ENCODE measurements around the gene SLC6A6.

SLC6A6 gene

DNA sequence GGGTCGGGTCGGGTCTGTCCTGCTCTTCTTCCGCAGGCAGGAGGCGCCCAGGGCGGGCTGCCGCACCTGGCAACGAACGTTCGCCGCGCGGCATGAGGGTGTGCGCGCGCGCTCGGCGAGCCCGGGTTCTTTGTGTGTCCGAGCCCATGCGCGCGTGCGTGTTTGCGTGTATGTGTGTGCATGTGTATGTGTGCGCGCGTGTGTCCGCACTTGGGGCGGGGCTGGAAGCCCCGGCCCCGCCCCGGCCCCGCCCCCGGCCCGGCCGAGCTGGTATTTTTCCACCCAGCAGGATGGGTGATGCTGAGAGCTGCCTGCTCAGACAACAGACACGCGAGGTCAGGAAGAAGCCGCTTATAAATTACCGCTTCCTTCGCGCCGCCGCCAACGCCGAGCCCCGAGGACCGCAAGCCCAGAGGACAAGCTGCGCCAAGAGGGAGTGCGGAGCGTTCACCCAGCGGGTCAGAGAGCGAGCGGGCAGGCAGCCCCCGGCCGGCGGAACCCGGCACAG, at the start of gene SLC6A6:
SLC6A6 (plus strand) TSS at position 303 of the 508 bp plus-strand sequence. CDS start 41,029 bp downstream, outside the sequence.
- peak; percentile 86 for DNase-seq

DNA sequence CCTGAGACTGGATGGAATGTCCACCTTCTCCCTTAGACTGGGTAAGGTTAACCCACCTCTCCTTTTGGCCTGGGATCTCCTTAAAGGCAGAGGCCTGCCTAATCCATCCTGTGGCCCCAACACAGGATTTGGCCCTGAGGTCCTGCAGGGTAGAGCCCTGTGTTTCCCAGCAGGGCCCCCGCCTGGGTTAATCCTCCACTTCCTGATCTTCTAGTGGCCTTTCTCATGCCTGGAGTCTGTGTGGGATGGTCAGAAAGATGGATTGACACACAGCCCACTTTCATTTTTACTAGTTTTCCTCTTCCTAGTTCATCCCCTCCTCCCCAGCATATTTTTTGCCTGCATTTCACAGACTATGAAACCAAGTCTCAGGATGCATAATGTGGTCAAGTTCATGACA, 48.9 kb upstream of the SLC6A6 start:
- DNase-seq: no peak

GRCh38 chr3:14357463-14357862, 44.9 kb upstream of the SLC6A6 start:
- DNase-seq: no peak

DNA sequence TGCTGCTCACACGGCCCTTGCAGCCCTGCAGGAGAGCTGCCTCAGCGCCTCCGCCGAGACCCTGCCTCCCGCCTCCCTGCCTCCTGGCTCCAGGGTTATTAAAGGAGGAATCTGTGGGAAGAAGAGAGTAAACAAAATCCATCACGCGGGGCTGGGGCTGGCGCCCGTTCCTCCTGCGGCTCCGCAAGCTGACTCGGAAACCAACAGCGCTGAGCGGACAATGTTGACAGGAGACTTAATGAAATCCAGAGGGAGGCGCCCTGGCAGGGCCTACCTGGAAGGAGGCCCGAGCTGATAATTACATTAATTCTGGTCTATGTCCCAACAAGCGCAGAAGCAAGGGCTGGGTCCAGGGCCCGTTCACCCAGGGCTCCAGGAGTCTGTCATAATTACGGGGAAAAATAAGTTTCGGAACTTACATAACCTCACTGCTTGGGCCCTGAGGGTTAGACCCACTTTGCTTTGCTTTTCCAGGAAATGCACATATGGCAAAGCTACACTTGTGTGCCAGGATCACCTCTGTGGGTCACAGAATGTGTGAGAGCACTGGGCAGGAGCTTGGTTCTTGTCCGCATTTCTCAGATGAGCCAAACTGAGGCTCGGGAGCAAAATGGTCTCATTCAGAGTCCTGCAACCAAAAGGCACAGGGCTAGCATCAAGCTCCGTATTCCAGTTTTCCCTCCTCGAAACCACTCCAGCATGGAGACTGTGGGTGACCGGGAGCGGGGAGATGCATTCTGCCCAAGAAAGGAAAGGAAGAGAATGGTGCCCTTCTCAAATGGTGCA, 43.8 kb upstream of the SLC6A6 start:
- DNase-seq: no peak

DNA sequence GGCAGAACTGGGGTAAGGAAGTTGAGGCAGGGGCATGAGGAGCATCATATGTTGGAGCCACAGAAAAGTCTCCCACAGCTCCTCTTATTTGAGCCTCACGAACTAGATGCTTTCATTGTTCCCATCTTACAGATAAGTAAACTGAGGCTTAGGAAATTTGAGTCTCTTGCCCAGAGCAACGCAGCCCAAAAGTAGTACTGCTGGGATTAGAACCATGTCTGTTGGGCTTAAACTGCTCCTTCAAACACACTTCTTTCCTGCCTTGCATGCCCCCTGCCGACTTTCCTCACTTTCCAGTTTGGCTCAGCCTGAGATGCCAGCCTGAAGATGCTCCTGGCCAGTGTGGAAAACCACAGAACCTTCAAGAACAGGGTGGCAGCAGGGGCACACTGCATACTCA, 43.1 kb upstream of the SLC6A6 start:
- DNase-seq: no peak

GRCh38 chr3:14360123-14360881, 42.1 kb upstream of the SLC6A6 start:
- DNase-seq: no peak

GRCh38 chr3:14361068-14361677, 41.2 kb upstream of the SLC6A6 start:
- no peak for DNase-seq

DNA sequence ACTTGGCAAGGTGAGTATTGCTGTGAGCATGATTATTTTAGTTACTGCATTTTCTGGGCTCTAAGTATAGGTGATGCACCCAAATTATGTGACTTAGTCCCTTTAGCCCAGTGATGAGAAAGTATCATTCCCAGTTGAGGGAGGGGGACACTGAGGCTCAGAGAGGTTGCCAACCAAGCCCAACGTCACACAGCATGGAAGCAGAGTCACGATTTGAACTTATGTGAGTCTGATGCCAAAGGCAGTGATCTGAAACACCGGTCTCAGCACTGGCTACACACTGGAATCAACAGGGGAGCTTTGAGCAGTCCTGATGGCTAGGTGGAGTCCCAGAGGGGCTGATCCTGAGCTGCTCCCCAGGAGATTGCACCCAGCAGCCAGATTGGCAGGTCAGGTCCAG, 39.5 kb upstream of the SLC6A6 start:
- no peak for DNase-seq

GRCh38 chr3:14363379-14363778, 39.0 kb upstream of the SLC6A6 start:
- no peak for DNase-seq

GRCh38 chr3:14363991-14364390, 38.4 kb upstream of the SLC6A6 start:
- DNase-seq: no peak

DNA sequence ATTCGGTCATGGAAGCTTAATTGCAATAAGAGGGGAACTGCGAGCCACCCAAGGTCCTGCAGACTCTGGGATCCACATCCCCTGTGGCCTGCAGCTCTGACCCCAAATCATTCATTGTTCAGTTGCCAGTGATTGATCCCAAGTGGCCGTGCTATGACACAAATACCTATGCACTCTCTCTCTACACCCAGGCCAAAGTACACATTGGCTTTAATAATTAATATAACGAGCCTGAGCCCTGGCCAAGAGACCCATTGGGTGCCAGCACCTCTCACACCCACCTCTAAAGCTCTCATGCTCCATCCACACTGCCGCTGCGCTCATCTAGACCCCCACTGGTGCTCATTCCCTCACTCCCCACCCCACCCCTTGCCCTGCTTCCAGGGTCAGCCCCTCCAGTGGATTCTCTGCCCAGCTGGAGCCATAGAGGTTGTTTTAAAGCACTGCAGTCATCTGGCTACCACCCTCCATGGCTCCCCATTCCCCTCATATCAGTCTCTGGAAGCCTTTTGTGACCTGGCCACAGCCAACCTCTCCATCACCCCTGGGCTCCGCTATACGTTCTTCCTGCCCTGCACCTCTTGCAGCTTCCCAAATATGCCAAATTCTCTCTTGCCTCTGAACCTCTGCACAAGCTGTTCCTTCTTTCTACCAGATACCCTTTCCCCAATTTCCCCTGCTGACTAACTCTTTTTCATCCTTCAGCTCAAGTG, 37.7 kb upstream of the SLC6A6 start:
- DNase-seq: no peak

DNA sequence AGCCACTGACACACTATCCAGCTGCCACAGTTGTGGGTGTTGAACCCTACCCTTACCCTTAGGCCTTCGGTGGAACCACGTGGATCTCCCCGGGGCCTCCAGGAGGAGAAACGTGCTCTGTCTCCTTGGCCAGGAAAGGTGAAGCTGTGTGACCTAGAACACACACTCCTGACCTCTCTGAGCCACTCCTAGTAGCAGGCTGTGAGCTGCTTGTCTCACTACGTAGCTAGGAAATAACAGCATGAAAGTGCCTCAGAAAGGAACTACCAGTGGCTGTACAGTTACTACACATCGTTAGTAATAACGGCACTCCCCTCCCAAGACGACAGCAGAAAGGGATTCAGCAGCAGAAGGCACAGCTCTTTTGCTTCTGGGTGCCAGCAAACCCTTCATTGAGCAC, 36.2 kb upstream of the SLC6A6 start:
- DNase-seq: no peak

GRCh38 chr3:14366915-14367823, 35.2 kb upstream of the SLC6A6 start:
- DNase-seq: no peak

GRCh38 chr3:14368146-14368545, 34.3 kb upstream of the SLC6A6 start:
- no peak for DNase-seq

- no peak for DNase-seq
Measured at GRCh38 chr3:14368885-14369284, 33.5 kb upstream of the SLC6A6 start.

- peak; percentile 60 for DNase-seq
Measured at GRCh38 chr3:14369675-14370669, 32.4 kb upstream of the SLC6A6 start.

- no peak for DNase-seq
Measured at GRCh38 chr3:14370720-14371572, 31.5 kb upstream of the SLC6A6 start.

DNA sequence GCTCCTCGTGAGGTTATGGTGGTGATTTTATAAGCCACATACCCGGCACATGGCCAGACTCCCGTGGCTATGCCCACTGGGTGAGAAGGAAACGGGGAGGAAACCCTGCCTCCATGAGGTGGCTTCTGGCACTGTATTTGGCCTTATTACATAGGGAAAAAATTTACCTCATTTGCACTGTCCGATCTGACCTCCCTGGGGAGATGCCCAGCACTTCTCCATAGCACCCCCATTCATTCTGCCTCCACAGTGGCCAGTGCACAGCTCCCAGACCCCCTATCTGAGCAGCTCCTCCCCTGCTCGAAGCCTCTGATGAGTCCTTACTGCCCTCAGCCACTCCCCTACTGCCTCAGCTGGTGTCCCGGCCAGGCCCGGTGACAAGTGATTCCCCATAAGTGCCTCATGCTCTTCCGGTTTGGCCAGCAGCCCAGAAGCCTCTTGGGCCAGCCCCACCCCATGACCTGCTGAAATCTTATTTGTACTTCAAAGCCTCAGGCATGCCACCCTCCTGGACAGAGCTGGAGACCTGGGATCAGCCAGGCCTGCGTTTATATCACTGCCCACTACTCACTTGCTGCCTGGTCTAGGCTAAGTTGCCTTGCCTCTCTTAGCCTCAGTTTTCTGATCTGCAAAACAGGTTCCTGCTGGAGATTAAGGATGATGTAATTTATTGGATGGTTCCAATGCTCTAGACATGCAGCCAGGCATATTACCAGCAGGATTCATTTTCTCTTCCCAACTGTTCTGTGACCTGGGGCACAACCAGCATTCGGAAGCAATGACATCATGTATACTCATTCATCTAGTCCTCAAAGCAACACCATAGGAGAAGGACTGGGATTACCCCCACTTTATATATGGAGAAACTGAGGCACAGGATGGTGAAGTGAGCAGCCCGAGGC, 30.6 kb upstream of the SLC6A6 start:
- peak; percentile 78 for DNase-seq
